IMR-90 (cell line): ENCODE data around the gene ALAS1.

Experiments used
- CTCF ChIP-seq: conservative IDR thresholded peaks from 2 replicates; pipeline ENCODE4 v1.5.1; 2012; ENCODE audit warnings: mild to moderate bottlenecking, low read depth, low read length, improper control_type of control experiment
- MAFK ChIP-seq: IDR thresholded peaks from 2 replicates; pipeline ENCODE4 v1.6.1; 2012; ENCODE audit warnings: low read depth, low read length, improper control_type of control experiment
- POLR2A ChIP-seq: IDR thresholded peaks from 2 replicates; pipeline ENCODE4 v1.6.1; 2012; ENCODE audit warnings: mild to moderate bottlenecking, low read depth, low read length
- RAD21 ChIP-seq: IDR thresholded peaks from 2 replicates; pipeline ENCODE4 v1.6.1; 2012; ENCODE audit warnings: low read length, improper control_type of control experiment
- SMC3 ChIP-seq: fragments of 150-350 bp; IDR thresholded peaks from 2 replicates; pipeline ENCODE4 v1.6.1; 2016; ENCODE audit warnings: low read depth, mild to moderate bottlenecking, antibody characterized with exemption, low read length, moderate library complexity
- TF ChIP-seq, protein P1 (sequence below): fragments of 150-350 bp; IDR thresholded peaks from 2 replicates; pipeline ENCODE4 v1.6.1; 2017; ENCODE audit warnings: mild to moderate bottlenecking, antibody characterized with exemption, low read length, low read depth

- TF ChIP-seq CTCF (no peak), POLR2A (no peak), MAFK (no peak), SMC3 (no peak), RAD21 (no peak)
- TF ChIP-seq, protein P1, sequence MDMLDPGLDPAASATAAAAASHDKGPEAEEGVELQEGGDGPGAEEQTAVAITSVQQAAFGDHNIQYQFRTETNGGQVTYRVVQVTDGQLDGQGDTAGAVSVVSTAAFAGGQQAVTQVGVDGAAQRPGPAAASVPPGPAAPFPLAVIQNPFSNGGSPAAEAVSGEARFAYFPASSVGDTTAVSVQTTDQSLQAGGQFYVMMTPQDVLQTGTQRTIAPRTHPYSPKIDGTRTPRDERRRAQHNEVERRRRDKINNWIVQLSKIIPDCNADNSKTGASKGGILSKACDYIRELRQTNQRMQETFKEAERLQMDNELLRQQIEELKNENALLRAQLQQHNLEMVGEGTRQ, result no peak
Measured at GRCh38 chr3:52149726-52150125, 48.2 kb upstream of the ALAS1 start.
